ENCODE data around the gene PARD3.

The PARD3 gene

DNA sequence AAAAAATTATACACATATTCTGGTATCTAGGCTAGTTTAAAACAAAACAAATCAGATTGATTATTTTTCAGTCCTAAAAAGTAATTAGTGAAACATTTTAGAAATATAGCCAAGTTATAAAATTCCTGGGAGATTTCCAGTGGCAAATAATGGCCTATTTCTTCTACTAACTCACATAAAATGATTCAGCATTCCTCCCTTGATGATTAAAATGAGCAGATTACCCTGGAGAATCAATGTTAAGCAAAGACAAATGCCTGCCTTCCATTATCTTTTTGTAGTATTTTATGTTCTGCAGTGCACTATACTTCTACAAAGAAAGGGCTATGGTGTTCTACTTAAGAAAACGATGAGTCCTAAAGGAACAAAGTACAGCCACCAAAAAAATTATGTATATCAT is 53.6 kb downstream of the PARD3 start:
- Histone ChIP-seq H3K27ac (no peak overlapping the region), H4K20me1 (ENCODE audit: insufficient read depth) (peaks cover under 1% of the 10 kb centered on the region; the same call in 1 of the 2 replicates), H3K36me3 (ENCODE audit: insufficient read depth) (no peaks in the 10 kb centered on the region), H3K4me3 (IDR thresholded peaks at IDR 0.05; ENCODE audit: insufficient read depth, low read depth, low read length) (no peak overlapping the region), H3K4me1 (ENCODE audit: low read depth, poor library complexity, severe bottlenecking) (peaks cover 46% of the 10 kb centered on the region), H2AFZ (ENCODE audit: low read depth) (no peak overlapping the region), H3K4me2 (no peak overlapping the region), H3K27me3 (ENCODE audit: insufficient read depth, low read depth) (no peaks in the 10 kb centered on the region), H3K9ac (no peak overlapping the region), H3K79me2 (ENCODE audit: insufficient read depth, low read depth) (peaks cover 74% of the 10 kb centered on the region)
- TF ChIP-seq, protein P1, sequence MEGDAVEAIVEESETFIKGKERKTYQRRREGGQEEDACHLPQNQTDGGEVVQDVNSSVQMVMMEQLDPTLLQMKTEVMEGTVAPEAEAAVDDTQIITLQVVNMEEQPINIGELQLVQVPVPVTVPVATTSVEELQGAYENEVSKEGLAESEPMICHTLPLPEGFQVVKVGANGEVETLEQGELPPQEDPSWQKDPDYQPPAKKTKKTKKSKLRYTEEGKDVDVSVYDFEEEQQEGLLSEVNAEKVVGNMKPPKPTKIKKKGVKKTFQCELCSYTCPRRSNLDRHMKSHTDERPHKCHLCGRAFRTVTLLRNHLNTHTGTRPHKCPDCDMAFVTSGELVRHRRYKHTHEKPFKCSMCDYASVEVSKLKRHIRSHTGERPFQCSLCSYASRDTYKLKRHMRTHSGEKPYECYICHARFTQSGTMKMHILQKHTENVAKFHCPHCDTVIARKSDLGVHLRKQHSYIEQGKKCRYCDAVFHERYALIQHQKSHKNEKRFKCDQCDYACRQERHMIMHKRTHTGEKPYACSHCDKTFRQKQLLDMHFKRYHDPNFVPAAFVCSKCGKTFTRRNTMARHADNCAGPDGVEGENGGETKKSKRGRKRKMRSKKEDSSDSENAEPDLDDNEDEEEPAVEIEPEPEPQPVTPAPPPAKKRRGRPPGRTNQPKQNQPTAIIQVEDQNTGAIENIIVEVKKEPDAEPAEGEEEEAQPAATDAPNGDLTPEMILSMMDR (conservative IDR thresholded peaks at IDR 0.05; ENCODE audit: low read depth, low read length), result no peak

DNA sequence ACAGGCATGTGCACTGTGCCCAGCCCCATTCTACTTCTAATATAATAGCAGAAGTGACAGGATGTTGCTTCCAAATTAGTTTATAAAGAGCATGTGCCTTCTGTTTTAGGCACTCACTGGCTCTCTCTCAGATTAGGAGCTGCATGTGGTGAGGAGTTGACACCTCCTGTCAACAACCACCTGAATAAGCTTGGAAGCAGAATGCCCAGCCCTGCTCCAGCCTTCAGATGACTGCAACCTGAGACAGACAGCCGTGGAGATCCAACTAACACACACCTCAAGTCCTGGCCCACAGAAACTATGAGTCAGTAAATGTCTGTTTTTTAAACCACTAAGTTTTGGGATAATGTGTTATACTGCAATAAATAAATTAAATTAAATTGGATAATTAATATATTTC is 54.5 kb downstream of the PARD3 start:
- H3K4me1 ChIP-seq (ENCODE audit: low read depth, poor library complexity, severe bottlenecking), result peaks cover 39% of the 10 kb centered on the region
- TF ChIP-seq, protein P1 (conservative IDR thresholded peaks at IDR 0.05; ENCODE audit: low read depth, low read length), result no peak
- peaks cover 69% of the 10 kb centered on the region for H3K79me2 ChIP-seq (ENCODE audit: insufficient read depth, low read depth)
- no peaks in the 10 kb centered on the region for H3K27me3 ChIP-seq (ENCODE audit: insufficient read depth, low read depth)
- H3K27ac ChIP-seq, result no peak overlapping the region
- H4K20me1 ChIP-seq (ENCODE audit: insufficient read depth), result no peaks in the 10 kb centered on the region; the same call in 1 of the 2 replicates
- no peak overlapping the region for H3K4me2 ChIP-seq
- H3K9ac ChIP-seq, result no peak overlapping the region
- H2AFZ ChIP-seq (ENCODE audit: low read depth), result no peak overlapping the region
- H3K4me3 ChIP-seq (IDR thresholded peaks at IDR 0.05; ENCODE audit: insufficient read depth, low read depth, low read length), result no peak overlapping the region
- no peaks in the 10 kb centered on the region for H3K36me3 ChIP-seq (ENCODE audit: insufficient read depth)

DNA sequence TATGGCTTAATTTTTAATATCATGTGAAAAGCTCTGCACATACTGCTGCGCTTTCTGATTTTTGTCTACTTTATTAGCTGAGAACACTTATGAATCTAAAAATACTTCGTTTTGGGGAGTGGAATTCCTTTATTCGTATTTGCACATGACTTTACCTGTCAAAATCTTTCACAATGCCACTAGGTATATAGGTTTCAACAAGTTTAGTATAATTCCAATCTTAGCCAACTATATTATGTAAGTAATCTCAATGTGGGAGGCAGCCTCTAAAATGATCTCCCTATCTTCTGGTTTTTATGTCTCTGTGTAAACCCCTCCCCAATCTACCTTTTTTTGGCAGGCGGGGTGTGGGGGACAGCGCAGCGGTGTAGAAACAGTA is 55.3 kb downstream of the PARD3 start:
- TF ChIP-seq, protein P1 (conservative IDR thresholded peaks at IDR 0.05; ENCODE audit: low read depth, low read length), result no peak
- Histone ChIP-seq H3K27me3 (ENCODE audit: insufficient read depth, low read depth) (no peaks in the 10 kb centered on the region), H3K4me1 (ENCODE audit: low read depth, poor library complexity, severe bottlenecking) (peaks cover 35% of the 10 kb centered on the region), H2AFZ (ENCODE audit: low read depth) (no peak overlapping the region), H3K79me2 (ENCODE audit: insufficient read depth, low read depth) (peaks cover 62% of the 10 kb centered on the region), H3K27ac (no peak overlapping the region), H3K4me2 (no peak overlapping the region), H3K9ac (no peak overlapping the region), H3K36me3 (ENCODE audit: insufficient read depth) (no peaks in the 10 kb centered on the region), H4K20me1 (ENCODE audit: insufficient read depth) (no peaks in the 10 kb centered on the region; the same call in 1 of the 2 replicates), H3K4me3 (IDR thresholded peaks at IDR 0.05; ENCODE audit: insufficient read depth, low read depth, low read length) (no peak overlapping the region)

DNA sequence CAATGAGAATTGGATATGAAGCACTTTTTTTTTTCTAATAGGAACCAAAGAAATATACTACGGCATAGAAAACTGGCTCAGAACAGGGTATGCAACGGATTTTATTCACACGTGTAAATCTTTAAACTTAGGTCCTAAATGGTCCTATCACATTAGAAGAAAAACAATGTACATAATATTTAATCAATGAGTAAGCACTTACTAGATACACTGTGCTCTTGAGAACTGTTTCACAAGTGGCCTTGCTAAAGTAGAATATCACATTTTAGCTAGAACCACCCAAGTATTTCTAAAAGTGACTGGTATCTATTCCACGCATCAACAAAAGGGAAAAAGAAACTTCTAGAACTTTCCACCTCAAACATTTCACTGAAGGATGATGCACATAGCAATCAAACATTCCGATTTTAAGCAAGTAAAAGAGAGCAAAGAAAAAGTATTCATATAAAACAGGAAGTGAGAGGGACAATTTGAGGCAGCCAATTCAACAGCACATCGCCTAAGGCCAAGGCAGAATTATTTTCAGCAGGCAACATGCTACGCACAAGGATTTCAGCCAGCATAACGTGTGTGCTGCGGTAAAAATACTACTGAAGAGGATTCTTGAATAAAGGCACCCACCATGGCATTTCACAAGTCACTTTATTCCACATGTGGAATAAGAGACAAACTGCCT is 55.8 kb downstream of the PARD3 start:
- Histone ChIP-seq H3K4me2 (no peak overlapping the region), H4K20me1 (ENCODE audit: insufficient read depth) (no peaks in the 10 kb centered on the region; the same call in 1 of the 2 replicates)

More for the DNA sequence above, 55.8 kb downstream of the PARD3 start:
- H3K4me3 ChIP-seq (IDR thresholded peaks at IDR 0.05; ENCODE audit: insufficient read depth, low read depth, low read length), result no peak overlapping the region
- no peak overlapping the region for H3K27ac ChIP-seq
- H3K9ac ChIP-seq, result no peak overlapping the region
- H3K79me2 ChIP-seq (ENCODE audit: insufficient read depth, low read depth), result peaks cover 57% of the 10 kb centered on the region
- H3K36me3 ChIP-seq (ENCODE audit: insufficient read depth), result no peaks in the 10 kb centered on the region
- peaks cover 38% of the 10 kb centered on the region for H3K4me1 ChIP-seq (ENCODE audit: low read depth, poor library complexity, severe bottlenecking)
- H2AFZ ChIP-seq (ENCODE audit: low read depth), result no peak overlapping the region
- TF ChIP-seq, protein P1 (conservative IDR thresholded peaks at IDR 0.05; ENCODE audit: low read depth, low read length), result no peak
- H3K27me3 ChIP-seq (ENCODE audit: insufficient read depth, low read depth), result no peaks in the 10 kb centered on the region

All from KMS-11 (cell line).